HPDE6-E6E7 (cell line): ENCODE measurements around the gene FBXO10.

ENCODE experiments used
- DNase-seq: peaks from one replicate; pipeline ENCODE4 v3.0.0; 2011; ENCODE audit warnings: missing footprints; ENCODE audit errors: extremely low spot score

The FBXO10 gene

GRCh38 chr9:37593883-37594448 lies 17.8 kb upstream of the FBXO10 start:
- DNase-seq, result no peak

DNA sequence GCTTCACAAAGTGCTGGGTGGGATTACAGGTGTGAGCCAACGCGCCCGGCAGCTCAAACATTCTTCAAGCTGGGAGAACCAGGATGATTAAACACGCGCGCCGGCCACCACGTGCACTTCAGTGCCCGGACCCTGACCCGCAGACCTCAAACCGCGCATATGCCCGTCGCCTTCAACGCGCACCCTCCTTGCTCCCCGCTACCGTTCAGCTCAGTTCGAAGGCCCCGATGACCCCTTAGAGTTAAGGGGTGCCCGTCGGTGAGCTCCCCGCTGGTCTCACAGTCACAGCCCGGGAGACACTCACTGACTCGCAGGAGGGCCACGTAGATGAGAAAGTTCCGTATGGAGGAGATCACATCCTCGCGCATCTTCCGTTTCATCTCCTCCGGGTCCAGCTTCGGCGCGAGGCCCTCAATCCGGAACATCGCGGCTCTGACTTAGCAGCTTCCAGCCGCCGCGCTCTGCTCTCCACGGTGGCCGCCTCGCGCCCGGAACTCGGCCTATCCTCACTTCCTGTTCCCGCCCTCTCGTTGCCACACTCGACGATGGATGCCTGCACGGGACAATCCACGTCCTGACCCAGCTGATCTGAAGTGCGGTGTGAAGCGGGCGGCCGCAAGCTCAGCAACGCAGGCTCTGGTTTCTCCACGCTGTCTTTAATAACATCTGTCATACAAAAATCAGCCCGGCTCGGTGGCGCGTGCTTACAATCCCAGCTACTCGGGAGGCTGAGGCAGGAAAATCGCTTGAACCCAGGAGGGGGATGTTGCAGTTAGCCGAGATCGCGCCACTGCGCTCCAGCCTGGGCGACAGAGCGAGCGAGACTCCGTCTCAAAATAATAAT lies 16.1 kb upstream of the FBXO10 start, which contains the start of gene TOMM5:
Gene TOMM5, minus strand, starts transcription at position 490 of the 844 bp plus-strand sequence. Its CDS starts 65 bp downstream, at position 425.
- DNase-seq, result peak; percentile 85

- no peak for DNase-seq
These were observed 11.3 kb upstream of the FBXO10 start for GRCh38 chr9:37587521-37587920.

DNA sequence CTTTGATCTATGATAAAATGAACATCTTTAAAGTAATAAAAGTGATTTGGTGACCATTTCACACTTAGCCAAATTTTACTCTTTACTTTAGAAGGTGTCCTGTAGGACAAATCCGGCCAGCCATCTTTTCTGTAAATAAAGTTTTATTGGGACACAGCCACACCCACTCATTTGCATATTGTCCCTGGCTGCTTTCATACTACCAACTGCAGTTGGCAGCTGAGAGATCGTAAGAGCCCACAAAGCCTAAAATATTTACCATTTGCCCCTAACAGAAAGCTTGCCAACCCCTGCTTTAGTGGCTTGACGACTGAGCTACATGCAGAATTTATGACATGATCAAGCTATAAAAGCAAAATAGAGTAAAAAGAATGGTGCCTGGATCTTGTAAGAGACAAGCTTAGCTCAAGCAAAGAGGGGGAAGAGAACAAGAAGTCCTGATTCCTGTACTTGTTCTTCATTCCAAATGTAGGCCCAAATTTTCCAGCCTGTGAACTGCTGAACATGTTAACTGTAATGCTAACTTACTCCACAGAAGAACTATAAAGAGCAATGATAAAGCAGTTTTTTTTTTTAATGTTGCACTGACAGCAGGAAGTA lies 7.4 kb upstream of the FBXO10 start:
- DNase-seq, result no peak

DNA sequence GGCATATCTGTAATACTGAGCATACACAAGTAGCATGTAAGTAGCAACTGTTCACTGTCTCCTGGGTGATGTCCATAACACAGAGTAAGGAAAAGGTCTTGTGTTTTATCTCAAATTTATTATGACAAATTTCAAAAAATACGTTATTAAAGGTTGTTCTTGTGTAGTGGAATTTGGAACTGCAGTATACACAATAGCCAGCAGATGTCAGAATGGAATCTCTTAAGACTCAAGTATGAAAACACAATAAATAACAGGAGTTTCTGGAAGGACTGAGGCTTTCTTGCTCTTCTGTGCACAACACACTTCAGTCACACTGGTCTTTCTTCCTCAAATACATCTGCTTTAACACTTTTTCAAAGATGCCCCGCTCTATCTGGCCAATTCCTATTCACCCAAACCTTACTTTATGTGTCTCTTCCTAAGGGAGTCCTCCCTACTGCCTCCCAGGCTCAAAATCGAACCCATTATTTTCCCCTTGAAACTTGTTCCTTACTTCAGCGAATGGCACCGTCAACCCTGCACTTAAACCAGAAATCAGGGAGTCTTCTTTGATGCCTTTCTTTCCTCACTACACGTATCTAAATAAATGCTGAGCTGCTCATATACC lies 6.5 kb upstream of the FBXO10 start:
- no peak for DNase-seq

- no peak for DNase-seq
These were observed 667 bp downstream of the FBXO10 start for GRCh38 chr9:37575511-37575914.

DNA sequence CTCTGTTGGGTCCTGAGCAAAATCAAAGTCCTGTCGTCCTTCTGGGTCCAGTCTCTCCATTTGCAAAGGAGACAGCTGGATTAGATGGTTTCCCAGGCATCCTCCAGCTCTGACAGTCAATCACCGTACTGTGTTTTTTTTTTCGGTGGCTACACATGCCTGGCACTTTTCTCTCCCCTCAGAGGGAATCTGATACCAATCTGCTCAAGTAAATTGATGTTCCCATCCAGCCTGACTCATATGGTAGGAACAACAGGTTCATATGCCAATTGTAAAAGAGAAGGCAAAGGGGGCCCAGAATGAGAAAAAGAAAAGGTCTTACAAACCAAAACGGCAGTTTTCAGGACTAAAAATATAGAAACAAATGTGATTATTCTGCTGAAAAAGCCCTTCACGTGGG lies 1.2 kb downstream of the FBXO10 start:
- no peak for DNase-seq

- no peak for DNase-seq
These were observed 1.9 kb downstream of the FBXO10 start for GRCh38 chr9:37574241-37574721.

DNA sequence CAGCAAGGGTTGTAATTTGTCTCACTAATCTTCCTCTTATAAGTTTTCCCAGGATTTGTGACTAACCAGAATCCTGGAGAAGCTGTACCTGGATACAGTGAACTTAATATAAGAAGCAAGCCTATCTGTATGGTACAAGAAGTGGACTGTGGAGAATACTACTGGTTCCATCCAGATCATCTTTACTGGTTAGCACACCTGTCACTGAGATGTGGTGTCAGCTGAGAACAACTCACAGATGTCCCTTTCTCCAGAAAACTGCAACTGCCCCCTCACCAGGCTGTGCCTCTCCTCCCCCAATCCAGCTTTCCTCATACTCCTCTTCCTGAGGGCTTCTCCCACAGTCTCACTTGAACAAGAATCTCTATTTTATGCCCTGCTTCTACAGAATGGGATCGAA lies 4.9 kb downstream of the FBXO10 start:
- DNase-seq, result no peak

DNA sequence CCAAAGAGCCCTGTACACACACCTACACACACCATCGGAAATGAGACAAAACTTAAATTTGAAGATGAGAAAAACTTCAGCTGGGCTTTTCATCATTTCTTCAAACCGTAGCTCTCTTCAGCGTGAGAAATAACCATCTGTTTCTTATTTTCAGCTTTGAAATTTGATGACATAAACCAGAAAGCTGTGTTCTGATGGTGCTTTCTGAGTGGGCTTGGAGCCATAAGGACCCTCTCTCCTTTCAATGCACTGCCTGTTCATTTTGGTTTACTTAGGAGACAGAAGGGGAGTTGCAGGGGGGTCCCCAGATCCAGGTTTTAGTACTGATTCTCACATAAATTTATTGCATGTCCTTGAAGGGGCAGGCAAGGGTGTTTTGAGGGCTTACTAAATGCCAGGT lies 9.5 kb downstream of the FBXO10 start:
- DNase-seq, result no peak

- DNase-seq, result no peak
These were observed 10.2 kb downstream of the FBXO10 start for GRCh38 chr9:37565661-37566618.

DNA sequence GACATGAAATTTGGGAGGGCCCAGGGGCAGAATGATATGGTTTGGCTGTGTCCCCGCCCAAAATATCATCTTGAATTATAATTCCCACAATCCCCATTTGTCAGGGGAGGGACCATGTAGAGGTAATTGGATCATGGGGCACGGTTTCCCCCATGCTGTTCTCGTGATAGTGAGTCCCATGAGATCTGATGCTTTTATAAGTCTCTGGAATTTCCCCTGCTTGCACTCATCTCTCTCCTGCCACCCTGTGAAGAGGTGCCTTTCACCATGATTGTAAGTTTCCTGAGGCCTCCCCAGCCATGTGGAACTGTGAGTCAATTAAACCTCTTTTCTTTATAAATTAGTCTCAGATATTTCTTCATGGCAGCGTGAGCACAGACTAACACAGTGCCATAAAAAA lies 11.3 kb downstream of the FBXO10 start:
- DNase-seq, result no peak

DNA sequence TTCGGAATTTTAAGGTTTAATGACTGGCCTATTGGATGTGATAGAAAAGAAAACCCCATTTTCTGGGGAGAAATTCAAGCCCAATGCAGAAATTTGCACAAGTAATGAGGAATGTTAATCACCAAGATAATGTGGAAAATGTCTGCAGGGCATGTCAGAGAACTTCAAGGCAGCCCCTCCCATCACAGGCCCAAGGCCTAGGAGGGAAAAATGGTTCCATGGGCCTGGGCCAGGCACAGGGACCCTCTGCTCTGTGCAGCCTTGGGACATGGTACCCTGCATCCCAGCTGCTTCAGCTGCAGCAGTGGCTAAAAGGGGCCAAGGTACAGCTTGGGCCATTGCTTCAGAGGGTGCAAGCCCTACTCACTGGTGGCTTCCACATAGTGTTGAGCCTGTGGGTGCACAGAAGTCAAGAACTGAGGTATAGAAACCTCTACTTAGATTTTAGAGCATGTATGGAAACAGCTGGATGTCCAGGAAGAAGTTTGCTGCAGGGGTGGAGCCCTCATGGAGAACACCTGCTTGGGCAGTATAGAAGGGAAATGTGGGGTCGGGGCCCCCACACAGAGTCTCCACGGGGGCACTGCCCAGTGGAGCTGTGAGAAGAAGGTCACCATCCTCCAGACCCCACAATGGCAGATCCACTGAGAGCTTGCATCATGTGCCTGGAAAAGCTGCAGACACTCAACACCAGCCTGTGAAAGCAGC lies 12.2 kb downstream of the FBXO10 start:
- DNase-seq, result no peak

- DNase-seq, result no peak
These were observed 13.4 kb downstream of the FBXO10 start for GRCh38 chr9:37562826-37563225.

DNA sequence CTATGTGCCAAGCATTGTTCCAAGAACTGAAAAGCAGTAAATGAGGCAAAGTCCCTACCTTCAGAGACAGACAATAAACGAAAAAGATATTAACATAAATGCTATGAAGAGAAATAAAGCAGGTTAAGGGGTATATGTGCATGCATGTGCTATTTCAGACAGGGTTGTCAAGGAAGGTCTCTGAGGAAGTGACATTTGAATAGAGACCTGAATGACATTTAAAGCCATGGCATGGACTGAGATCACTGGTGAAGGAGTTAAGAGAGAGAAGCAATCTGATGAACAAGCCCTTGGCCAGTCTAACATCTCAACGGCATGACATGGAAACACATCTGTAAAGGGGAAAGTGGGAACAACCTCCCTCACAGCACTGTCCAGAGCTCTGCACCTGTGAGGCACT lies 14.5 kb downstream of the FBXO10 start:
- no peak for DNase-seq

DNA sequence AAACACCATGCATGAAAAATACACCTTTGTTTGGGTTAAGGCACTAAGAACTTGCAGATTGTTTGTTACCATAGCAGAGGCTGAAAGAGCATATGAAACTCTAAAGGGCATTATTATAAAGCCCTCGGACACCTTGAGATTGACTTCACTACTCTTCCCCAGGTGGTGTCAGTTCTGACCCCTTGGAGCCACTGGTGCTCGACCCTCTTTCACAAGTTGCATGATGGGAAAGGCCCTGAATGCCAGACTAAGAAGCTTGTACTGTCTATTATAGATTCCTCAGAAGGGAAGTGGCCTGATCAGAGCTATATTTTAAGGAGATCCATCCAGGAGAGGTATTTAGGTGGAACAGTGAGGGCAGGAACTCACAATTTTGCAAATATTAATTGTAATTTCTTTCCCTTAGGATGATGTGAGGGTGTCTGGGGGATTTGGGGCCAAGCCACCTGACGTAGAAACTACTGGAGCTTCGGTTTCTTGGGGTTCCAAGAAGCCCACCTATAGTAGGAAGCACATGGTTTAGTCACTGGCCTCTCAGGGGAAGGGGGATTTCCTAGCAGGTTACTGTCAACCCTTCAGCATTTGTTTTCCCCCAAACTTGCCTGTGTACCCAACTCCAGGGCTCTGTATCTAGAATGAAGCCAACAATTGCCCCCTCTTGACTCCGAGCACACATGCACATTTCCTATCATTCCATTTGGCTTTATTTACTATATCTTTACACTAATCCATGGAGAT lies 16.2 kb downstream of the FBXO10 start:
- DNase-seq, result no peak

- DNase-seq, result no peak
These were observed 17.1 kb downstream of the FBXO10 start for GRCh38 chr9:37559125-37559524.

DNA sequence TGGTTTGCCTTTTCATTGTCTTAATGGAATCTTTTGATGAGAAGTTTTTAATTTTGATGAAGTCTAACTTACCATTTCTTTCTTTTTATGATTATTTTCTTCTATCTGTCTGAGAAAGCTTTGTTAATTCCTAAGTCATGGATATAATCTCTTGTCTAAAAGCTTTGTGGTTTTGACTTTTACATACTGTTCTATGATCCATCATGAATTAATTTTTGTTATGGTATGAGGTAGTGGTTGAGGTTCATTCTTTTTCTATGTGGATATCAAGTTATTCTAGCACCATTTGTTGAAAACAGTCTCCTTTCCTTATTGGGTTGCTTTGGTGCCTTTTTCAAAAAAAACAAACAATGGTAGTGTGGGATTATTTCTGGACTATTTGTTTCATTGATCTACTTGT lies 20.4 kb downstream of the FBXO10 start:
- no peak for DNase-seq

- no peak for DNase-seq
These were observed 21.9 kb downstream of the FBXO10 start for GRCh38 chr9:37554318-37554717.

- DNase-seq, result no peak
These were observed 24.3 kb downstream of the FBXO10 start for GRCh38 chr9:37551888-37552287.
